Ureter (tissue), 1 donor: ENCODE results near the gene SETSIP. TPM values are rescaled to one million over a fixed set of nuclear protein-coding genes. Genes with fewer than 3 reads are reported as not detected.
A peak's percentile ranks its signal among the peaks of the same experiment; 100 is the strongest.
"Not testable (repeated sequence)": the region's sequence is repeated elsewhere in the genome, so short reads cannot be mapped to it uniquely, and the experiment has no call there.

ENCODE experiments used
- DNase-seq: peaks from one replicate; pipeline ENCODE4 v3.0.0-alpha.2; 2020; ENCODE audit warnings: low spot score
- total RNA-seq: library from RNA; stranded (reverse); gene quantifications from one replicate; pipeline ENCODE4 v1.2.4, GENCODE V29; 2023
- donor health status: DM: yes; HTN: yes; CAD: no.

SETSIP gene, protein sequence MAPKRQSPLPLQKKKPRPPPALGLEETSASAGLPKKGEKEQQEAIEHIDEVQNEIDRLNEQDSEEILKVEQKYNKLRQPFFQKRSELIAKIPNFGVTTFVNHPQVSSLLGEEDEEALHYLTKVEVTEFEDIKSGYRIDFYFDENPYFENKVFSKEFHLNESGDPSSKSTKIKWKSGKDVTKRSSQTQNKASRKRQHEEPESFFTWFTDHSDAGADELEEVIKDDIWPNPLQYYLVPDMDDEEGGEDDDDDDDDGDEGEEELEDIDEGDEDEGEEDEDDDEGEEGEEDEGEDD
- total RNA-seq: not detected

DNA sequence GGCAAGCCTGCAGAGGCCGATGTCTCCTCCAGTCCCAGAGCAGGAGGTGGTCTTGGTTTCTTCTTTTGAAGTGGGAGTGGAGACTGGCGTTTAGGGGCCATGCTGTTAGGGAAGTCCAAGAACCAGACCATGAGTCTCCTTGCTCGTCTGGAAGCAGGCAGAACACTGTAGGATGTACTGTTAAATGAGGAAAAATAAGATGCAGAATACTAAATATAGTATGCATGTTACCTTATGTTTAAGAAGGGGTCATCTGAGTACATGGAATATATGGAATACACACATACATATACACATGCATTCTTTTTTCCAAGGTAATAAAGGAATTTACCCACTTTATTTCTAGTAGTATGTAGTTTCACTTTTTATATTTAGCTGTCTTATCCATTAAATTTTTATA lies at the start of gene SETSIP:
TSS of gene SETSIP (minus strand) at position 101 of the 400 bp plus-strand sequence. CDS start at position 101, 0 bp downstream.
- DNase-seq: no peak

DNA sequence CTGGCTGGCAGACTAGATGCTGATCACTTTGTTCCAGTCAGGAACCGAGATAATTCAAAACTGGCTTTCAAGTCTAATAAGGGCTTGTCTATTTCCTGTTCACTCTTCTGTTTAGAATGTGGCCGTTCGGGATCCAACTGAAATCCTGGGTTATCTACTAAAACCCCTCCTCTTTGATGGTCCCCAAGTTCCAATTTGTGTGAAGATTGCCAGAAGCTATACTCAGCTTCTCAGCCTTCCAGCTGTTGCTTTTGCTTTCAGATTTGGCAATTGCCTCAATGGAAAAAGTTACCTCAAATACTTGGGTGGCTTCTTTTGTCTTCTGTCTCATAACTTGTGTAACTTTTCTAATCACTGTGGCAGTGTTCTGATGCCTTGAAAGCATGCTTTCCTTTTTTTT lies 48.7 kb upstream of the SETSIP start:
- DNase-seq: no peak

DNA sequence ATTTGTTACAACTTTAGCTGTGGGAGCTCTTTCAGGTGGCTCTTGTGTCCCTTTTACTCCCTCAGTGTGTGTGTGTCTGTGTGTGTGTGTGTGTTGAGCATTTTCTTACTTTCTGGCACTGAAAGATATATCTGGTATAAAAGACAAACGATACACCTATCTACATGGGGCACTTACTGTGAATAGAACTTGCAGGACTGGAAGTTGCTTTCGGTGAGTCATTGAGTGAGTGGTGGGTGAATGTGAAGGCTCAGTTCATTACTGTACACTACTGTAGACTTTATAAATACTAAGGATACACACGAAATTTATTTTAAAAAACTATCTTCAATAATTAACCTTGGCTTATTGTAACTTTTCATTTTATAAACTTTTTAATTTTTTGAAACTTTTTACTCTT lies 43.6 kb upstream of the SETSIP start:
- DNase-seq: no peak

DNA sequence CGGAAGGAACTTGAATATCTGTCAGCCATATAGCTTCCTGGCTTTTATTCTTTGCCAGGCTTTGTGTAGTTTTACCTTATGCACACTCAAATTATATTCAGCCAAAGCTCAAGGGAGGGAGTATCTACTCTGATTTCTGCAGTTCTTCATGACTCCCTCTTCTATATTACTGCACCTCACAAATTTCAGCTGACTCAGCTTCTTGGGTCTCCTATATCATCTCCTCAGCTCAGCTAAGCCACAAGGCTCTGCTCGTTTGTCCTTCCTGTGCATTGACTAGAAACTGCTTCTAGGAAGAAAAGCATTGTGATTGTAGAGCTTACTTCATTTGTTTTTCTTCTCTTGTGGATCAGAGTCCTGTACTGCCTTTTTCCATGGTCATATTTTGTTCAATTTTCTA lies 42.3 kb upstream of the SETSIP start:
- no peak for DNase-seq

DNA sequence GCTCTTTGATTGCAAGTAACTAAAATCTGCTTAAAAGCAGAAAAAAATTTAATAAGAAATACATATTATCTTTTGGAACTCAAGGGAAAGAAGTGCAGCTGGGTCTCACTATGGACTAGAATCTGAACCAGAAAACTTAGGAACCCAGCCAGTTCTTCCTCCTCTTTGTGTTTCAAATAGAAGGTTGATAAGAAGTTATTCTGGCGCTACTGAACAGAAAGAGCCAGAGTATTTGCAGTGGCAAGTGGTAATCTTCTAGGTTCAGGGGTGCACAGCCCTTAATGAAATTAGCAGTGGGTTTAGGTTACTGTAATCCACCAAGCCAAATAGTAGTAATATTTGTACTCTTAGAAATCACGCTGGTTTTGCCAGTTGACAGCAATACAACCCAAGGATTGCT lies 33.4 kb upstream of the SETSIP start:
- no peak for DNase-seq

DNA sequence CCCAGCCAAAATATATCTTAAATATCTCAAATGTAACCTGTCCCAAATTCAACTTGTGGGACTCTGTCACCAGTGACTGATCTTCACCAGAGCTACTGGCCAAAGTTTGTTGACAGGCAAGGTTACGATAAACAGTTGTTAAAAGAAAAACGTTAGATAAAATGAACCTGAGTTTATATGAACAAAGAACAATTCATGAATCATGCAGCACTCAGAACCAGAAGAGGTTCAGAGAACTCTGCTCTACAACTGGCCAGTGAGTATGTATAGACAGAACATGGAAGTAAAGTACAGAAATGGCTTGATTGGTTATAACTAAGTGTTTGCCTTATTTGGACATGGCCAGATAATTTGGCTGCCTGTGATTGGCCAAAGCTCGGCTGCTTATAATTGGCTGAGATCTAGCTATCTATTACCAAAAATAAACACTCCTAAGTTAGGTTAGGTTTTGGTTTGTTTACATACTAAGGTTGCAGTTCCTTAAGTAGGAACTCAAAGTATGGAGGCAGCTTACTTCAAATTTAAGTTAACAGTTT lies 30.4 kb upstream of the SETSIP start:
- no peak for DNase-seq

DNA sequence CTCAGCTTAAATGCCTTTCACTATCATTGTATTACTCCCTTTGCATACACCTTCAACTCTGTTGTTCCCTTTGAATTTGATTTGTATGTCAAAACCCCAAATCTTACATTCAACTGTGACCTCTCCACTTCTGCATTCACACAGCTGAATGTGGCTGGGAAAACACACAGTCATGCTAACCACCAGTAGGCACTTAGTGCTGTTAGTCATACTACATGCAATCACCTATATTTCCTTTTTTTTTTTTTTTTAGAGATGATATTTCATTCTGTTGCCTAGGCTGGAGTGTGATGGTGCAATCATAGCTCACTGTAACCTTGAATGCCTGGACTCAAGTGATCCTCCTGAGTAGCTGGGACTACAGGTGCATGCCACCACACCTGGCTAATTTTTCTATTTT lies 21.1 kb upstream of the SETSIP start:
- no peak for DNase-seq

DNA sequence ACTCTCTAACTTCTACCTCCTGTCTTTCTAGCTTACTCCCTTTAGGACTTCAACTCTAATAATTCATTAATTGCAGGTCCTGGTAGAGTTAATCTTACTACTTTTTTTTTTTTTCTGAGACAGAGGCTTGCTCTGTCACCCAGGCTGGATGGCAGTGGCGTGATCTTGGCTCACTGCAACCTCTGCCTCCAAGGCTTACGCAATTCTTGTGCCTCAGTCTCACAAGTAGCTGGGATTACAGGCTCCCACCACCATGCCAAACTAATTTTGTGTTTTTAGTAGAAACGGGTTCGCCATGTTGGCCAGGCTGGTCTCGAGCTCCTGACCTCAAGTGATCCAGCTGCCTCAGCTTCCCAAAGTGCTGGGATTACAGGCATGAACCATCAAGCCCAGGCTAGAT lies 20.7 kb upstream of the SETSIP start:
- DNase-seq: no peak

DNA sequence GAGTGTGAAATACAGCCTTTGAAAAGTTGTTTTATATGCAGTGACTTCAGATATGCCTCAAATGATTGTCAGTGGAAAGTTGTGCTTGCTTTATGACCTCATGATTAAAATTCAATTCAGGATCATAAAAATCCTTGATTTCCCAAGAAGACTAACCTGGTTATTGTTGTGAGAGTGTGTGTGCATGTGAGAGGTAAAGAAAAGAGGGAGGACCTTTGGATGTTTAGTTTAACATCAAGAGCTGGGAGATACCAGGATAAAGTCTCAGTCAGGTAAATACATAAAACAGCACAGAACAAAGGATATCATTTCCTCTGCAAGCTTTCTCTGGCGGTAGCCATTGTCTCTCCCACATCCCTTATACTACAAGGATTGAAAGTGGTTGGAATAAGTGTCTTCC lies 19.4 kb upstream of the SETSIP start:
- no peak for DNase-seq

DNA sequence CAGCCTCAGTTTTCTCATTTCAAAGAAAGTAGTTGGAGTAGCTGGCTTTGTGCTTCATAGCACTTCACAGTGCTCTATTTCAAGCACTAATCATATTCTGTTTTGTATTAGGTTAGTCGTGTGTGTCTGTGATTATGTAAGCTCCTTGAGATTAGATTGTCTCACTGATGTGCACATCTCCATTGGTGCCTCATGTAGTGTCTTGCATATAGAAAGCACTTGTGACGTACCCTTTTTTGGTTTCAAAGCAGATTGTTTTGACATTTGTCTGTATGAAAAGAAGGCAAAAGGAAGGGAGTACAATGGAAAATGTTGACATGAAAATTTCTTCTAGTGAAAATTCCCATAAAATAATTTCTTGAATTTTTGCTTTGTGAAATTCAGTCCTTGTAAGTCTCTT lies 18.9 kb upstream of the SETSIP start:
- no peak for DNase-seq

DNA sequence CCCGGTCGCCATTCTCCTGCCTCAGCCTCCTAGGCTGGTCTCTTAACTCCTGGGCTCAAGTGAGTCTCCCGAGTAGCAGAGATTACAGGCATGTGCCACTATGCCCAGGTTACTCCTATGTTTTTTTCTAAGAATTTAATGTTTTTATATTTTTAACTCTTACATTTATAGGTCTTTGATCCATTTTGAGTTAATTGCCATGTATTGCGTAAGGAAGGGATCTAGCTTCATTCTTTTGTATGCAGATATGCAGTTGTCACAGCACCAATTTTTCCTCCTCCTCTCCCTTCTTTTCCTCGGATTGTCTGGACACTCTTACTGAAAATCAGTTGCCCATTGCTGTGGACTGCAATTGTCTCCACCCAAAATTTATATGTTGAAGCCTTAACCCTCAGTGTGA lies 16.4 kb upstream of the SETSIP start:
- no peak for DNase-seq

DNA sequence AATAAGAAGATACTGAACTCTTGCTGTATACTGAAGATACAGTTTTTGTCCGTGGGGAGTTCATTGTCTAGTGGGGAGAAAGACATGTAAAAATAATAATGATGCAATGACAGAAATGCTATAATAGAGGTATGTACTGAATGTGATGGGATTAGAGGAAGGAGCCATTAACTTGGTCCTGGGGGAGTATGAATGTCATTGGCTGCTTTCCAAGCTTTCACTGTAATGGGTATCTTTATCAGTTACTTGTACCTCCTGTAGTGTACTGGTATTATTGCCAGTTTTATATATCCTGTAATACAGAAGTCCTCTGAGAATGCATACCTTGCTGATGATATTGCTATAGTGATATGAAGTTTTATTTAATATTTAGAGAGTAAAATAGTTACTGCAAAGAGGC lies 12.3 kb upstream of the SETSIP start:
- DNase-seq: no peak

DNA sequence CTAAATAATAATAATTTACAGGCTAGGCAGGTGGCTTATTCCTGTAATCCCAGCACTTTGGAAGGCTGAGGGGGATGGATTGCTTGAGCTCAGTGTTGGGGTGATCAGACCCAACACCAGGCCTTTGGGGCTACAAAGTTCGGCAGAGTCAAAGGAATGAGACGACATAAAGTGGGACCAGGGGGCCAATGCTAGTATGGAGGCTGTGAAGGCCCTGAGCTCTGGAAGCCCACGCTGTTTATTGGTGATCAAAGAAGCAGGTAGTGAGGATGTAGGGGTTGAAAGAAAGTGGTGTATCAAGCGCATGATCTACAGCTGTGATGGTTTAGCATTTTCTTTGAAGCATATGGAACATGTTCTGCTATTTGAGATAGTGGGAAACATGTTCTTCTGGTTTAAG lies 10.5 kb upstream of the SETSIP start:
- DNase-seq: no peak

DNA sequence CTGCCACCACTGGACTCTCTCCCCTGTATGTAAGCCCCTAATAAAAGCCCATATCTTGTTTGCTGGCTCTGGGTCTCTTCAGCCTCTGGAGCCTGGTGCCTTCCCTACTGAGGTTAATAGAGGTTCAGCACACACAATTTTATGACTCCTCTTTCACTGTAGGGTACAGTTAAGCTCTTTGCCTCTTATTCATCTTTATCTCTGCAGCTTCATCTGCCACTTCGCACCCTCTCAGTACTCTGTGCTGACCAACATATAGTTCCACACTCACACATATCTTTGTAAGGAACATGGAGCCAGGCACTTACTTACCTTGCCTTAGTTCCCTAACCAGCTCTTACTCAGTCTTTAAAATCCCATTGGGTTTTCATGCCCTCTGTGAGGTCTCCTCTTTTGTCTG lies 9.4 kb upstream of the SETSIP start:
- DNase-seq: no peak

DNA sequence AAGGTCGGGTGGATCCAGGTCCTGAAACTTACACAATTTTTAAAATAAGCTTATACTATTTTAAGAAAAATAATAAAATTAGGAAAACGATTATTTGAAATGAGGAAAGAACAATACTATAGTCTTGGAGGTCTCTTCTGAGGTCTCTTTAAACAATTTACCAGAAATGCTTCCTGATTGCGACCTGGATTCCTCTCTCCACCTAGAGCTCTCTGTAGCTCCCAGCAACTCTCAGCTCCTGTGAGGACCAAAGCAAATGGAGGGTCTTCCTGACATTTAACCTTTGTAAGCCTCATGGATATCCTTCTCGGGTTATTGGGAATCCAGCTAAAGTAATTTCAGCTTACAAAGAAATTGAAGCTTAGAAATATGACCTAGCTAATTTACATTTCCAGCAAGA lies 5.8 kb upstream of the SETSIP start:
- no peak for DNase-seq

DNA sequence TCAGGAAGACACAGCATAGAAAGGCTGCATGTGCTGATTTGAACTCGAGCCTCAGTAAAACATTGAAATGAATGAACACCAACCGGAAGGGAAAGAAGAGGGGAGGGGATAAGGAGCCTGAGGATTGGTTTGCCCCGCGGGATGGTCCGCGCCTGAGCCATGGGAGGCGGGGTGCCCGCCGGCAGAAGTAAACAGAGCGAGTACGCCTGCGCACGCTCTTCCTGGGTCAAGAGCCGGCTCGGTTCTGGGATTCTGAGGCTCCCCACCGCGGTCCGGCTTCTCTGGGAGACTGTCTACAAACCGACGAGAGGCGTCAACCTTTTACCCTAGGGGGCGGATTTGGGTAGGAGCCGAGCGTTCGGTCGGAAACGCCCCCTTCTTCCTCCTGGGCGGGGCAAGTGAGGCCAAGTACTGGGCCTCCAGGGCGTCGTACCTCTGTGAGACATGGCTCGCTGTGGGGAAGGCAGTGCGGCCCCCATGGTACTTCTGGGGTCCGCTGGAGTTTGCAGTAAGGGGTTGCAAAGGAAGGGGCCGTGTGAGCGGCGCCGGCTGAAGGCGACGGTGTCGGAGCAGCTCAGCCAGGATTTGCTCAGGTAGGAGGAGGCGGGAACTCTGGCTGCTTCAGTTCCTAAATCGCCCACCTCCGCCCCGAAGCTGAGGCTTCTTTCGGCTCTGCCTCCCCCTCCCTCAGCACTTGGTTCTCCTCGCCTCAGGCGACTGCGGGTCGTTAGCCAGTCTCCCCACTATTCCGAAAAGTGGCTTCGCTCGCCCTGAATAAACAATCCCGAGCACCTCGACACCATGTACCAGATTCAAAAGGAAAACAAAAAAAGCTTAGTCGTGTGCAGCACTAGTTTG lies 5.1 kb upstream of the SETSIP start, which contains the start of gene BTBD8:
TSS of gene BTBD8 (plus strand) at position 218 of the 858 bp plus-strand sequence. CDS start at position 445, 227 bp downstream.
- DNase-seq: peak; percentile 82

DNA sequence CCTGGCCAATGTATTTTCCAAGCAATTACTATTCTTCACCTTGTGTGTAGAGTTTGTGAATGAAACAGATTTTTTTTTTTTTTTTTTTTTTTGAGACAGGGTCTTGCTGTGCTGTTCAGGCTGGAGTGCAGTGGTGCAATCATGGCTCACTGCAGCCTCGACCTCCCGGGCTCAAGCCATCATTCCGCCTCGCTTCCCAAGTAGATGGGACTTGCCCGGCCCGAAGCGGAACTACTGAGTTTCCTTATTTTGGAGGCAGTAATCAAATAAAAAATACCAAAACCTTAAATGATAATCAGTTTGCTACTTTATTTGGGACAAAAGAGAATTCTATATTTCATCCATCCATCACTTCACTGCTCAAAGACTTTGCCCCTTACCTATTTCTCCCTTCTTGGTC lies 4.2 kb upstream of the SETSIP start:
- DNase-seq: no peak

DNA sequence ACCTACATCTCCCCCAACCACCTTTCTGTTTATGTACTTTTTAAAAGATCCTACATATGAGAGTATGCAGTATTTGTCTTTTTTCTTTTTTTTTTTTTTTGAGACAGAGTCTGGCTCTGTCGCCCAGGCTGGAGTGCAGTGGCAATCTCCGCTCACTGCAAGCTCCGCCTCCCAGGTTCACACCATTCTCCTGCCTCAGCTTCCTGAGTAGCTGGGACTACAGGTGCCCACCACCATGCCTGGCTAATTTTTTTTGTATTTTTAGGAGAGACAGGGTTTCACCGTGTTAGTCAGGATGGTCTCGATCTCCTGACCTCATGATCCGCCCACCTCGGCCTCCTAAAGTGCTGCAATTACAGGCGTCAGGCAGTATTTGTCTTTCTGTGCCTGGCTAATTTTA lies 2.9 kb upstream of the SETSIP start:
- not testable (repeated sequence) for DNase-seq

DNA sequence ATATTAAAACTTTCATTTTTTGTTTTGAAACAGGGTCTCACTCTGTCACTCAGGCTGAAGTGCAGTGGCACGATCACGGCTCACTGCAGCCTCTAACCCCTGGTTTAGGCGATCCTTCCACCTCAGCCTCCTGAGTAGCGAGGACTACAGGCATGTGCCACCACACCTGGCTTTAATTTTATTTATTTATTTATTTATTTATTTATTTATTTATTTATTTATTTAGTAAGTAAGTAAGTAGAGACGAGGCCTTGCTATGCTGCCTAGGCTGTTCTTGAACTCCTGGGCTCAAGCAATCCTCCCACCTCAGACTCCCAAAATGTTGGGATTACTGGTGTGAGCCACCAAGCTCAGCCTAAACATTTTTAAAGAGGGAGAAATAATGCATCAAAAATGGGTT lies 1.2 kb upstream of the SETSIP start:
- DNase-seq: no peak

DNA sequence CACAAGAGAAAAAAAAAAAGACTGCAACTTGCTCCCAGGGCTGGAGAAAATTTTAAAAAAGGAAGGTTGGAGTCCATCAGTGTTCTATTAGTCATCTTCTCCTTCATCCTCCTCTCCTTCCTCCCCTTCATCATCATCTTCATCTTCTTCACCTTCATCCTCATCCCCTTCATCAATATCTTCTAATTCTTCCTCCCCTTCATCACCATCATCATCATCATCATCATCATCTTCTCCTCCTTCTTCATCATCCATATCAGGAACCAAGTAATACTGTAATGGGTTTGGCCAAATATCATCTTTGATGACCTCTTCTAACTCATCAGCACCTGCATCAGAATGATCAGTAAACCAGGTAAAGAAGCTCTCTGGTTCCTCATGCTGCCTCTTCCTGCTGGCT lies 765 bp downstream of the SETSIP start:
- DNase-seq: not testable (repeated sequence)

DNA sequence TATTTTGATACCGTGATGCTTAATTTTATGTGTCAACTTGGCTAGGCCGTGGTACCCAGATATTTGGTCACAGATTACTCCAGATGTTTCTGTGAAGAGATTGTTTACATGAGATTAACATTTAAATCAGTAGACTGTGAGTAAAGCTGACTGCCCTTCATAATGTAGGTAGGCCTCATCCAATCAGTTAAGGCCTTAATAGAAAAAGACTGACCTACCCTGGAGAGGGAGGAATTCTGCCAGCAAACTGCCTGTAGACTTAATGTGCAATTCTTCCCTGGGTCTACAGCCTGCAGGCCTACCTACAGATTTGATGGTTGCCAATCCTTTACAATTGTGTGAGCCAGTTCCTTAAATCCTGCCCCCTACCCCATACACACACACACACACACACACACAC lies 4.3 kb downstream of the SETSIP start:
- no peak for DNase-seq

DNA sequence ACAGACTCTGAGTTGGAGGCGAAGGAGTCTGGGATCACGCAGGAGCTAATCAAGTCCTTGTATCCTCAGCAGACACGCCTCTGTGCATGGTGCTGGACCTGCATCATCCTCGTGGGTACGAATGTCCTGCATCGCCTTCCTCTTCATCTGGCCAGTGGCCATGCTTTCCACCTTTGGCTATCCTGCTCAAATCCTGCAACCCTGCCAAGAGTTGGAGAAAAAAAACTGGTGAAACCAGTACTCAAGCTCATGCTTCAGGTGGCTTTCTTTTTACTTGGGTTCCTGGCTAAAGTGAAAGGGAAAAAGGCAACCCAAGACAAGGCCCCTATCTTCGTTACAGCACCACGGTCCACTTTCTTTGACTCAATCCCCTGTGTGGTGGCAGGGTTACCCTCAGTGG lies 8.9 kb downstream of the SETSIP start:
- no peak for DNase-seq

DNA sequence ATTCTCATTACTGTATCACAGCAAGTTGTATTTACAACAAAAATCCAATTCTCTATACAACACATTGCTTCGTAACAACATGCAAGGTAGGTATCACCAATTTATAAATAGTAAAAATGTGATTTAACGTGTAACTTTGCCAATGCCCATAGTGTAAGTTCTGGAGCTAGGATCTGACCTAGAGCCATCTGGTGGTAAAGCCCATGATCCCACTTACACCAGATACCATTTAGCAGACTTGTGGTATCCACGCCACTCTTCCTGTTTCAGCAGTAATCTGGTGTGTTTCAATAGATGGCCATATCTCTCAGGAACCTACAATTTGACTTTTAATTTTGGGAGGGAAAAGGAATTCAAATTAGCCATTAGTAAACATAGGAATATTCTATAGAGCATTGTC lies 10.2 kb downstream of the SETSIP start:
- no peak for DNase-seq
